CD14-positive monocyte (primary cell): ENCODE measurements around the gene ARMH3. TPM values are rescaled to one million over a fixed set of nuclear protein-coding genes. Genes with fewer than 3 reads are reported as not detected.

ENCODE experiments used
- DNase-seq, 3 donors: peaks; one replicate each; pipeline ENCODE4 v3.0.0-alpha.2; 2011 to 2022
- H2AFZ ChIP-seq: 2 replicates; pipeline ENCODE4 v1.6.0; 2012; ENCODE audit warnings: mild to moderate bottlenecking, low read depth, low read length, inconsistent platforms; ENCODE audit not compliant: insufficient read depth, poor library complexity, severe bottlenecking
- H3K27ac ChIP-seq, 2 donors: 1 replicate in 1 of 2; 2 replicates in 1 of 2; pipeline ENCODE4 v1.5.1; 2012 to 2013; ENCODE audit warnings: low read length in 2 of 2, control low read depth in 1 of 2, inconsistent platforms in 1 of 2, low read depth in 1 of 2, mild to moderate bottlenecking in 1 of 2
- H3K27me3 ChIP-seq, 2 donors: one replicate each; pipeline versions ENCODE4 v1.6.0 to v1.6.1; 2011 to 2013; ENCODE audit warnings: low read length in 2 of 2; ENCODE audit not compliant: control insufficient read depth in 2 of 2, insufficient read depth in 2 of 2
- H3K36me3 ChIP-seq, 2 donors: replicated peaks in 1 of 2; 1 replicate in 1 of 2; 2 replicates in 1 of 2; pipeline versions ENCODE4 v1.5.1 to v1.6.1; 2012 to 2013; ENCODE audit warnings: low read length in 2 of 2, control low read depth in 1 of 2, inconsistent platforms in 1 of 2, mild to moderate bottlenecking in 1 of 2; ENCODE audit not compliant: insufficient read depth in 2 of 2, control insufficient read depth in 1 of 2
- H3K4me1 ChIP-seq, 2 donors: 1 replicate in 1 of 2; 2 replicates in 1 of 2; pipeline versions ENCODE4 v1.5.1 to v1.6.1; 2012 to 2013; ENCODE audit warnings: low read length in 2 of 2, control low read depth in 1 of 2, inconsistent platforms in 1 of 2, mild to moderate bottlenecking in 1 of 2, moderate library complexity in 1 of 2; ENCODE audit not compliant: insufficient read depth in 2 of 2, control insufficient read depth in 1 of 2
- H3K4me2 ChIP-seq: replicated peaks from 2 replicates; pipeline ENCODE3; 2012; ENCODE audit warnings: low read length, moderate library complexity, mild to moderate bottlenecking; ENCODE audit not compliant: poor library complexity, severe bottlenecking; ENCODE audit errors: extremely low read depth
- H3K4me3 ChIP-seq, 3 experiments: fragments of 200-600 bp in 1 of 3; sonication (generic) in 1 of 3; replicated peaks in 1 of 3; 1 replicate in 2 of 3; 2 replicates in 1 of 3; pipeline ENCODE4 v1.5.1; 2011 to 2013; ENCODE audit warnings: low read length in 3 of 3, mild to moderate bottlenecking in 3 of 3, control low read depth in 2 of 3, low read depth in 2 of 3, inconsistent platforms in 1 of 3, moderate library complexity in 1 of 3
- H3K79me2 ChIP-seq: 2 replicates; pipeline ENCODE4 v1.6.0; 2012; ENCODE audit warnings: mild to moderate bottlenecking, control low read depth, inconsistent platforms, low read length, moderate library complexity; ENCODE audit not compliant: insufficient read depth
- H3K9ac ChIP-seq: 2 replicates; pipeline ENCODE4 v1.6.0; 2017; ENCODE audit warnings: low read length, mild to moderate bottlenecking; ENCODE audit not compliant: insufficient read depth, poor library complexity, severe bottlenecking
- H3K9me3 ChIP-seq, 2 donors: replicated peaks in 1 of 2; 1 replicate in 1 of 2; 2 replicates in 1 of 2; pipeline versions ENCODE4 v1.5.1 to v1.6.1; 2012 to 2013; ENCODE audit warnings: low read length in 2 of 2, control low read depth in 1 of 2; ENCODE audit not compliant: control insufficient read depth in 1 of 2, insufficient read depth in 1 of 2
- H4K20me1 ChIP-seq: 2 replicates; pipeline ENCODE4 v1.6.0; 2012; ENCODE audit warnings: mild to moderate bottlenecking, low read length, control low read depth, moderate library complexity; ENCODE audit not compliant: insufficient read depth
- H3K27ac Mint-ChIP-seq, 7 donors: one replicate each; pipeline ENCODE4 v1.8.0; 2020; ENCODE audit warnings: mild to moderate bottlenecking in 7 of 7, mixed read lengths in 7 of 7, moderate library complexity in 6 of 7, inconsistent platforms in 2 of 7
- H3K27me3 Mint-ChIP-seq, 3 donors: one replicate each; pipeline ENCODE4 v1.8.0; 2021 to 2022; ENCODE audit warnings: low read depth in 3 of 3, mild to moderate bottlenecking in 3 of 3, mixed read lengths in 3 of 3, moderate library complexity in 3 of 3, inconsistent platforms in 1 of 3
- H3K36me3 Mint-ChIP-seq, 2 donors: one replicate each; pipeline ENCODE4 v1.8.0; 2020; ENCODE audit warnings: mixed read lengths in 2 of 2, inconsistent platforms in 1 of 2, mild to moderate bottlenecking in 1 of 2
- H3K4me1 Mint-ChIP-seq: one replicate; pipeline ENCODE4 v1.8.0; 2020; ENCODE audit warnings: mild to moderate bottlenecking, mixed read lengths
- H3K4me3 Mint-ChIP-seq, 2 donors: one replicate each; pipeline ENCODE4 v1.8.0; 2020; ENCODE audit warnings: mild to moderate bottlenecking in 2 of 2, mixed read lengths in 2 of 2, moderate library complexity in 1 of 2
- H3K9me3 Mint-ChIP-seq, 7 donors: one replicate each; pipeline ENCODE4 v1.8.0; 2020 to 2022; ENCODE audit warnings: mixed read lengths in 7 of 7, mild to moderate bottlenecking in 6 of 7, moderate library complexity in 6 of 7, inconsistent platforms in 2 of 7
- CTCF ChIP-seq: fragments of 200-600 bp; IDR thresholded peaks from one replicate; pipeline ENCODE4 v1.8.0; 2022; ENCODE audit warnings: antibody characterized with exemption, mild to moderate bottlenecking
- WGBS: methylation state at CpG from one replicate; pipeline ENCODE4 v1.1.5; 2013; ENCODE audit warnings: missing lambda C conversion rate; ENCODE audit not compliant: insufficient coverage; 5-methylcytosine and 5-hydroxymethylcytosine counted together
- intact Hi-C, 2 donors: fragments of 100-400 bp; cut with micrococcal nuclease; formaldehyde crosslinking; loops; one replicate each; pipeline versions ENCODE4 v1.15.0 to v1.15.1; 2023
- polyA plus RNA-seq, 3 donors: library from polyadenylated mRNA; depleted of rRNA in 1 of 3; unstranded in 2 of 3; stranded (reverse) in 1 of 3; fragments of 300-500 nt in 2 of 3; fragments of >200 nt in 1 of 3; fragmentation: Illumina TruSeq in 2 of 3; gene quantifications; 1 replicate in 2 of 3; 2 replicates in 1 of 3; pipeline ENCODE4 v1.2.3, GENCODE V29; 2012 to 2021

ARMH3 gene
- polyA plus RNA-seq, 3 donors = 20.4 to 26.3 (median 22.1) TPM

DNA sequence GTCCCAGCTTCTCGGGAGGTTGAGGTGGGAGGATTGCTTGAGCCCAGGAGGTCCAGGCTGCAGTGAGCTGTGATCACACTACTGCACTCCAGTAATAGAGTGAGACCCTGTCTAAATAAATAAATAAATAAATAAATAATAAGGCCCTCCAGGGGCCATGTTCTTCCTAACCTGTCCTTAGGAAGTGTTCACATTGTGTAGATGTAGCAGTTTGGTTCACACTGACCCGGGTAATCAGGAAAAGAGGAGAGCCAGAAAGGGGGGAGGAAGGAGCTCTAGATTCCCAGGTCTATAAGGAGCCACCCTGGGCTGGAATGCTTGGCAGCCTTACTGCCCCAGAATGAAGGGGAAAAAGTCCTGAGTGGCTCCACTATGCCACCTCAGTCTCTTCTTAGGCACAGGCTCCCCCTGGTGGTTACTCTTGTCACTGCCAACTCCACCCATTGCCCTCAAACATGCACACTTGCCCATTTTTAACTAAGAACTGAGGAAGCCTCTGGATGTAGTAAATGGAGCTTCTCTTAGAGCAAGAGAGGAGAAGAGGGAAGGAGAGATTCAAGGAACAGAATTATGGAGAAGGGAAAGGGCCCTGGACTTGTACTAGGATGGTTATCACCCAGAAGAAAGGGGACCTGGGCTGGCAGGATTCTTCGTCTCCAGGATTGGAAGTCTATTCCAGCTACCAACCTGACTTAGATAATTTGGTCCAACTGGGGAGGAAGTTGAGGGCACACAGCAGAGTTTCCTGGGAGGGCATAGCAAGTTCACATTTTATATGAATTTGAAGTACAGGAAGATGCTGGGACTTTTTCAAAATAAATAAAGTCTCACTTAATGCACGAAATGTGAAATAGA is 16.9 kb upstream of the ARMH3 start:
- 43% methylated on average over 1 of the region's 4 CpGs for WGBS
- H3K36me3 Mint-ChIP-seq = peaks cover 2 to 4% of the 10 kb centered on the region in 2 donors

More for the DNA sequence above, 16.9 kb upstream of the ARMH3 start:
- no peak overlapping the region for H3K4me3 Mint-ChIP-seq
- peak; percentile 67 to 80 (median 76) for DNase-seq
- no peaks in the 10 kb centered on the region for H3K9me3 Mint-ChIP-seq
- intact Hi-C loops = loop anchor here (2.0 to 10.0 kb wide), 3 partner anchors 178 to 231 kb away; partner anchors contain the start of gene KCNIP2 (in 1 of the 2)
- Histone ChIP-seq H3K9me3 (no peaks in the 10 kb centered on the region), H4K20me1 (peaks cover 23% of the 10 kb centered on the region), H3K79me2 (peaks cover 23% of the 10 kb centered on the region), H3K4me3 (no peak overlapping the region), H3K27me3 (no peaks in the 10 kb centered on the region), H2AFZ (no peak overlapping the region), H3K4me2 (no peak overlapping the region), H3K27ac (no peak overlapping the region), H3K36me3 (peaks cover 0 to 1% of the 10 kb centered on the region in 2 donors), H3K9ac (no peak overlapping the region), H3K4me1 (peaks cover 18 to 24% of the 10 kb centered on the region in 2 donors)
- peaks cover 35% of the 10 kb centered on the region for H3K4me1 Mint-ChIP-seq
- TF ChIP-seq CTCF = peak; percentile 89
- no peak overlapping the region for H3K27ac Mint-ChIP-seq
- no peaks in the 10 kb centered on the region for H3K27me3 Mint-ChIP-seq
